Effector memory CD8-positive, alpha-beta T cell (primary cell): ENCODE results near the gene CDC42SE2.

Experiments used
- ATAC-seq: fragments of 150-1000 bp; cut with Tn5 transposase; replicated peaks from 2 replicates; pipeline ENCODE4 v1.10.0; 2021; ENCODE audit warnings: mild to moderate bottlenecking, moderate library complexity
- DNase-seq, 3 experiments: peaks; one replicate each; pipeline ENCODE4 v3.0.0; 2021
- H3K27ac Mint-ChIP-seq, 2 donors: one replicate each; pipeline ENCODE4 v1.8.0; 2022; ENCODE audit warnings: mild to moderate bottlenecking in 2 of 2, mixed read lengths in 2 of 2, moderate library complexity in 2 of 2
- H3K27me3 Mint-ChIP-seq, 2 donors: one replicate each; pipeline ENCODE4 v1.8.0; 2022; ENCODE audit warnings: mixed read lengths in 2 of 2
- H3K36me3 Mint-ChIP-seq: one replicate; pipeline ENCODE4 v1.8.0; 2022; ENCODE audit warnings: mild to moderate bottlenecking, moderate library complexity, mixed read lengths; ENCODE audit not compliant: insufficient read depth
- H3K4me1 Mint-ChIP-seq, 2 donors: one replicate each; pipeline ENCODE4 v1.8.0; 2022; ENCODE audit warnings: low read depth in 2 of 2, mixed read lengths in 2 of 2
- H3K4me3 Mint-ChIP-seq, 2 donors: one replicate each; pipeline ENCODE4 v1.8.0; 2022; ENCODE audit warnings: mild to moderate bottlenecking in 2 of 2, mixed read lengths in 2 of 2, moderate library complexity in 2 of 2
- H3K9me3 Mint-ChIP-seq, 2 donors: one replicate each; pipeline ENCODE4 v1.8.0; 2022; ENCODE audit warnings: mixed read lengths in 2 of 2

The CDC42SE2 gene

GRCh38 chr5:131355971-131356528 is 92.2 kb downstream of the CDC42SE2 start:
- Mint-ChIP-seq H3K27ac (peak overlapping the region; percentile 83), H3K4me3 (peak overlapping the region; percentile 5 to 40), H3K36me3 (peaks cover 67% of the 10 kb centered on the region), H3K9me3 (no peaks in the 10 kb centered on the region), H3K4me1 (peaks cover 37 to 55% of the 10 kb centered on the region in 2 donors), H3K27me3 (no peaks in the 10 kb centered on the region)
- DNase-seq (no peak), ATAC-seq (no peak)

GRCh38 chr5:131356619-131357018 is 92.8 kb downstream of the CDC42SE2 start:
- H3K9me3 Mint-ChIP-seq = no peaks in the 10 kb centered on the region
- peaks cover 38 to 57% of the 10 kb centered on the region in 2 donors for H3K4me1 Mint-ChIP-seq
- peak overlapping the region; percentile 83 for H3K27ac Mint-ChIP-seq
- peaks cover 67% of the 10 kb centered on the region for H3K36me3 Mint-ChIP-seq
- H3K4me3 Mint-ChIP-seq = peak overlapping the region; percentile 5 to 29
- no peak for ATAC-seq
- no peaks in the 10 kb centered on the region for H3K27me3 Mint-ChIP-seq
- DNase-seq = no peak

- Mint-ChIP-seq H3K4me1 (peaks cover 38 to 55% of the 10 kb centered on the region in 2 donors), H3K36me3 (peaks cover 78% of the 10 kb centered on the region), H3K9me3 (no peaks in the 10 kb centered on the region), H3K27ac (peak overlapping the region; percentile 83), H3K27me3 (no peaks in the 10 kb centered on the region), H3K4me3 (peak overlapping the region; percentile 33 to 35)
- ATAC-seq (peak; percentile 72), DNase-seq (no peak)
Observed at GRCh38 chr5:131357739-131358561, 94.1 kb downstream of the CDC42SE2 start.

- no peaks in the 10 kb centered on the region for H3K9me3 Mint-ChIP-seq
- peaks cover 51 to 63% of the 10 kb centered on the region in 2 donors for H3K4me1 Mint-ChIP-seq
- ATAC-seq (no peak), DNase-seq (no peak)
- H3K27ac Mint-ChIP-seq = peak overlapping the region; percentile 81 to 85
- peaks cover 74% of the 10 kb centered on the region for H3K36me3 Mint-ChIP-seq
- no peaks in the 10 kb centered on the region for H3K27me3 Mint-ChIP-seq
- peak overlapping the region in 1 of 2 donors; percentile 30 for H3K4me3 Mint-ChIP-seq
Observed at GRCh38 chr5:131361677-131362315, 97.9 kb downstream of the CDC42SE2 start.

GRCh38 chr5:131363811-131364506 is 100.1 kb downstream of the CDC42SE2 start:
- DNase-seq (no peak), ATAC-seq (peak; percentile 16)
- Mint-ChIP-seq H3K36me3 (peaks cover 83% of the 10 kb centered on the region), H3K9me3 (no peaks in the 10 kb centered on the region), H3K27ac (peak overlapping the region; percentile 21 to 38), H3K4me1 (peaks cover 45 to 66% of the 10 kb centered on the region in 2 donors), H3K4me3 (peak overlapping the region; percentile 2 to 20), H3K27me3 (no peaks in the 10 kb centered on the region)

- H3K27ac Mint-ChIP-seq = peak overlapping the region; percentile 21 to 38
- H3K27me3 Mint-ChIP-seq = no peaks in the 10 kb centered on the region
- H3K36me3 Mint-ChIP-seq = peaks cover 83% of the 10 kb centered on the region
- H3K4me3 Mint-ChIP-seq = peak overlapping the region; percentile 17 to 20
- H3K4me1 Mint-ChIP-seq = peaks cover 51 to 67% of the 10 kb centered on the region in 2 donors
- peak; percentile 51 for ATAC-seq
- H3K9me3 Mint-ChIP-seq = no peaks in the 10 kb centered on the region
- DNase-seq = no peak
Observed at GRCh38 chr5:131364507-131365050, 100.7 kb downstream of the CDC42SE2 start.

GRCh38 chr5:131366428-131366827 is 102.6 kb downstream of the CDC42SE2 start:
- peak overlapping the region; percentile 85 to 92 for H3K27ac Mint-ChIP-seq
- no peaks in the 10 kb centered on the region for H3K27me3 Mint-ChIP-seq
- peaks cover 73% of the 10 kb centered on the region for H3K36me3 Mint-ChIP-seq
- H3K4me3 Mint-ChIP-seq = peak overlapping the region in 1 of 2 donors; percentile 41
- no peaks in the 10 kb centered on the region for H3K9me3 Mint-ChIP-seq
- ATAC-seq = no peak
- DNase-seq = no peak
- peaks cover 56 to 70% of the 10 kb centered on the region in 2 donors for H3K4me1 Mint-ChIP-seq

GRCh38 chr5:131367219-131367860 is 103.5 kb downstream of the CDC42SE2 start:
- Mint-ChIP-seq H3K4me1 (peaks cover 54 to 71% of the 10 kb centered on the region in 2 donors), H3K4me3 (peak overlapping the region; percentile 34 to 52), H3K27ac (peak overlapping the region; percentile 92), H3K36me3 (peaks cover 70% of the 10 kb centered on the region), H3K27me3 (no peaks in the 10 kb centered on the region), H3K9me3 (no peaks in the 10 kb centered on the region)
- DNase-seq (no peak), ATAC-seq (no peak)

- peak overlapping the region in 1 of 2 donors; percentile 51 for H3K4me3 Mint-ChIP-seq
- H3K9me3 Mint-ChIP-seq = no peaks in the 10 kb centered on the region
- DNase-seq = no peak
- H3K4me1 Mint-ChIP-seq = peaks cover 62 to 85% of the 10 kb centered on the region in 2 donors
- H3K27ac Mint-ChIP-seq = peak overlapping the region in 1 of 2 donors; percentile 92
- H3K36me3 Mint-ChIP-seq = peaks cover 67% of the 10 kb centered on the region
- no peaks in the 10 kb centered on the region for H3K27me3 Mint-ChIP-seq
- ATAC-seq = no peak
Observed at GRCh38 chr5:131368866-131369265, 105.0 kb downstream of the CDC42SE2 start.

GRCh38 chr5:131369558-131369957 is 105.7 kb downstream of the CDC42SE2 start:
- H3K4me1 Mint-ChIP-seq = peaks cover 60 to 82% of the 10 kb centered on the region in 2 donors
- H3K9me3 Mint-ChIP-seq = no peaks in the 10 kb centered on the region
- no peaks in the 10 kb centered on the region for H3K27me3 Mint-ChIP-seq
- no peak for ATAC-seq
- H3K36me3 Mint-ChIP-seq = peaks cover 67% of the 10 kb centered on the region
- DNase-seq = no peak
- no peak overlapping the region for H3K4me3 Mint-ChIP-seq
- peak overlapping the region; percentile 90 to 92 for H3K27ac Mint-ChIP-seq

- ATAC-seq (peak; percentile 24), DNase-seq (no peak)
- peaks cover 64 to 89% of the 10 kb centered on the region in 2 donors for H3K4me1 Mint-ChIP-seq
- H3K4me3 Mint-ChIP-seq = peak overlapping the region; percentile 2 to 34
- peak overlapping the region; percentile 90 to 92 for H3K27ac Mint-ChIP-seq
- no peaks in the 10 kb centered on the region for H3K27me3 Mint-ChIP-seq
- H3K36me3 Mint-ChIP-seq = peaks cover 70% of the 10 kb centered on the region
- no peaks in the 10 kb centered on the region for H3K9me3 Mint-ChIP-seq
Observed at GRCh38 chr5:131371835-131372234, 108.0 kb downstream of the CDC42SE2 start.

- Mint-ChIP-seq H3K27me3 (no peaks in the 10 kb centered on the region), H3K9me3 (no peaks in the 10 kb centered on the region), H3K27ac (peak overlapping the region; percentile 92 to 97), H3K4me1 (peaks cover 56 to 78% of the 10 kb centered on the region in 2 donors), H3K36me3 (peaks cover 67% of the 10 kb centered on the region), H3K4me3 (peak overlapping the region; percentile 2 to 34)
- DNase-seq (no peak), ATAC-seq (no peak)
Observed at GRCh38 chr5:131373265-131373664, 109.4 kb downstream of the CDC42SE2 start.
